HG02642 (cell line): Measurements from ENCODE around the gene RPS16.

Source experiments
- ATAC-seq: cut with Tn5 transposase; IDR thresholded peaks from one replicate; pipeline ENCODE4 v1.9.1; 2021; ENCODE audit warnings: mild to moderate bottlenecking; ENCODE audit not compliant: unreplicated experiment, poor library complexity

The RPS16 gene

GRCh38 chr19:39408392-39409207 is 27.1 kb downstream of the RPS16 start:
- no peak for ATAC-seq

GRCh38 chr19:39407660-39408391 is 27.9 kb downstream of the RPS16 start:
- no peak for ATAC-seq

- ATAC-seq: no peak
Observed at GRCh38 chr19:39407410-39407659, 28.4 kb downstream of the RPS16 start.

- peak; percentile 28 for ATAC-seq
Observed at GRCh38 chr19:39406656-39407409, 28.9 kb downstream of the RPS16 start, which contains the start of gene ZFP36. Gene ZFP36 (plus strand): TSS chr19:39406847. CDS start chr19:39406905, 58 bp downstream.

- ATAC-seq: no peak
Observed at GRCh38 chr19:39405958-39406655, 29.6 kb downstream of the RPS16 start.

- no peak for ATAC-seq
Observed at GRCh38 chr19:39405261-39405957, 30.3 kb downstream of the RPS16 start.

- peak; percentile 21 for ATAC-seq
Observed at GRCh38 chr19:39403331-39404312, 32.1 kb downstream of the RPS16 start.

- peak; percentile 30 for ATAC-seq
Observed at GRCh38 chr19:39402346-39403300, 33.1 kb downstream of the RPS16 start.

- ATAC-seq: no peak
Observed at GRCh38 chr19:39401549-39402345, 34.0 kb downstream of the RPS16 start.

GRCh38 chr19:39401070-39401548 is 34.6 kb downstream of the RPS16 start:
- no peak for ATAC-seq

- ATAC-seq: no peak
Observed at GRCh38 chr19:39400061-39400460, 35.7 kb downstream of the RPS16 start.

GRCh38 chr19:39399668-39400050 is 36.1 kb downstream of the RPS16 start:
- no peak for ATAC-seq

GRCh38 chr19:39398297-39398864 is 37.4 kb downstream of the RPS16 start:
- no peak for ATAC-seq

GRCh38 chr19:39397360-39398296 is 38.1 kb downstream of the RPS16 start:
- peak; percentile 41 for ATAC-seq

GRCh38 chr19:39390751-39391437 is 44.9 kb downstream of the RPS16 start, which contains the start of the genes MED29 and PAF1:
Gene MED29 (plus strand): TSS chr19:39391378. CDS start chr19:39391423, 45 bp downstream.
Gene PAF1 (minus strand): TSS chr19:39391106. CDS start chr19:39390864, 242 bp downstream.
- ATAC-seq: peak; percentile 93
